K562 (cell line): ENCODE measurements around the gene ICAM1. TPM values are rescaled to one million over a fixed set of nuclear protein-coding genes. Genes with fewer than 3 reads are reported as not detected.

Source experiments
- BCLAF1 ChIP-seq, 2 experiments: fragments of 450-650 bp in 1 of 2; IDR thresholded peaks; 2 replicates each; pipeline ENCODE4 v1.6.1; 2011 to 2017; ENCODE audit warnings: low read depth in 2 of 2, antibody characterized with exemption in 1 of 2, borderline replicate concordance in 1 of 2, low read length in 1 of 2, mild to moderate bottlenecking in 1 of 2, mixed read lengths in 1 of 2; ENCODE audit not compliant: control insufficient read depth in 1 of 2
- ELK1 ChIP-seq: sonication (generic); formaldehyde crosslinking; IDR thresholded peaks from 2 replicates; pipeline ENCODE4 v1.8.1; 2022; ENCODE audit warnings: missing genetic modification reagents
- ESRRA ChIP-seq: fragments of 450-650 bp; IDR thresholded peaks from 2 replicates; pipeline ENCODE4 v1.6.1; 2014; ENCODE audit warnings: low read depth, mild to moderate bottlenecking, moderate library complexity, borderline replicate concordance
- GABPB1 ChIP-seq: sonication (generic); formaldehyde crosslinking; IDR thresholded peaks from 2 replicates; pipeline ENCODE4 v1.8.0; 2022; ENCODE audit warnings: mild to moderate bottlenecking, missing genetic modification reagents
- HMG20A ChIP-seq: fragments of 450-650 bp; formaldehyde crosslinking; conservative IDR thresholded peaks from 2 replicates; pipeline ENCODE4 v1.4.0; 2020; ENCODE audit warnings: mild to moderate bottlenecking, mixed read lengths
- ILK ChIP-seq: fragments of 450-650 bp; IDR thresholded peaks from 2 replicates; pipeline ENCODE4 v1.6.1; 2016; ENCODE audit warnings: missing genetic modification characterization, low read depth, mild to moderate bottlenecking, missing compliant biosample characterization, moderate library complexity, borderline replicate concordance
- MCM5 ChIP-seq: fragments of 450-650 bp; IDR thresholded peaks from 2 replicates; pipeline ENCODE4 v1.6.1; 2016; ENCODE audit warnings: low read depth
- MTA3 ChIP-seq: fragments of 450-650 bp; formaldehyde crosslinking; IDR thresholded peaks from 2 replicates; pipeline ENCODE4 v1.6.1; 2017; ENCODE audit warnings: mild to moderate bottlenecking, borderline replicate concordance
- PKNOX1 ChIP-seq: fragments of 450-650 bp; IDR thresholded peaks from 2 replicates; pipeline ENCODE4 v1.6.1; 2016
- SIX5 ChIP-seq, 2 experiments: IDR thresholded peaks; 2 replicates each; pipeline ENCODE4 v1.6.1; 2011; ENCODE audit warnings: low read length in 2 of 2, borderline replicate concordance in 1 of 2, low read depth in 1 of 2, mild to moderate bottlenecking in 1 of 2, moderate library complexity in 1 of 2; ENCODE audit not compliant: insufficient read depth in 1 of 2
- U2AF2 ChIP-seq: fragments of 200-400 bp; formaldehyde crosslinking; optimal IDR thresholded peaks from 2 replicates; pipeline ENCODE3; 2017; ENCODE audit warnings: low read depth, mild to moderate bottlenecking, low read length
- ZBTB8A ChIP-seq: fragments of 450-650 bp; IDR thresholded peaks from 2 replicates; pipeline ENCODE4 v1.6.1; 2018; ENCODE audit warnings: mild to moderate bottlenecking, moderate library complexity; ENCODE audit not compliant: partially characterized antibody
- ZMIZ1 ChIP-seq, 2 experiments: fragments of 150-350 bp in 1 of 2; IDR thresholded peaks; 2 replicates each; pipeline ENCODE4 v1.6.1; 2012 to 2016; ENCODE audit warnings: low read depth in 2 of 2, low read length in 2 of 2, mild to moderate bottlenecking in 1 of 2, moderate library complexity in 1 of 2
- ZNF12 ChIP-seq: sonication (generic); formaldehyde crosslinking; IDR thresholded peaks from 2 replicates; pipeline ENCODE4 v1.4.0; 2020; ENCODE audit warnings: mild to moderate bottlenecking, missing genetic modification reagents
- ZNF639 ChIP-seq, 2 experiments: fragments of 200-800 bp in 1 of 2; sonication (Bioruptor generic) in 1 of 2; sonication (generic) in 1 of 2; formaldehyde crosslinking in 1 of 2; IDR thresholded peaks in 1 of 2; conservative IDR thresholded peaks in 1 of 2; 2 replicates each; pipeline versions ENCODE4 v1.5.0 to v1.6.1; 2016 to 2020; ENCODE audit warnings: missing compliant biosample characterization in 1 of 2, missing genetic modification characterization in 1 of 2, missing genetic modification reagents in 1 of 2
- polyA plus RNA-seq, 8 experiments: library from polyadenylated mRNA; depleted of rRNA in 4 of 8; stranded (reverse) in 5 of 8; unstranded in 3 of 8; fragments of >200 nt; fragmentation: Nextera tagmentation in 2 of 8; fragmentation: Illumina TruSeq in 1 of 8; extraction: Ambion mirVana in 2 of 8; extraction: Trizol in 1 of 8; gene quantifications; 2 replicates each; pipeline versions ENCODE4 v1.2.1 to v1.2.3, GENCODE V29; 2011 to 2014; ENCODE audit warnings: inconsistent platforms in 1 of 8, missing spikeins in 1 of 8
- total RNA-seq, 7 experiments: library from RNA; depleted of rRNA in 6 of 7; stranded (reverse); fragments of >200 nt in 6 of 7; fragmentation: Illumina TruSeq in 2 of 7; extraction: Trizol in 2 of 7; gene quantifications; 2 replicates each; pipeline versions ENCODE4 v1.2.1 to v1.2.3, GENCODE V29; 2011 to 2021; ENCODE audit warnings: low replicate concordance in 1 of 7

ICAM1 gene
- total and polyA plus RNA-seq, 9 of the 15 experiments (the other 6 are each of a cell fraction or from before 2014, with no cell fraction given) = 2.3 to 24.4 (median 13.4) TPM

- TF ChIP-seq ZNF639 (CRISPR knock-in tag; conservative IDR thresholded peaks at IDR 0.05 in 1 of 2, IDR thresholded peaks at IDR 0.05 in 1 of 2) (peak in 1 of 2 experiments; percentile 61; a peak in 1 of 4 replicates), ELK1 (CRISPR knock-in tag) (no peak), ESRRA (no peak), MTA3 (no peak; the same call in 1 of the 2 replicates), GABPB1 (CRISPR knock-in tag) (no peak), ZMIZ1 (IDR thresholded peaks at IDR 0.05; ENCODE audit: low read depth in 2 of 2, low read length in 2 of 2) (no peak), SIX5 (IDR thresholded peaks at IDR 0.05; ENCODE audit: borderline replicate concordance in 1 of 2, insufficient read depth in 1 of 2, low read depth in 1 of 2, low read length in 2 of 2) (no peak), ILK (tag) (no peak), BCLAF1 (IDR thresholded peaks at IDR 0.05; ENCODE audit: borderline replicate concordance in 1 of 2, control insufficient read depth in 1 of 2, low read depth in 2 of 2, low read length in 1 of 2) (no peak), MCM5 (no peak), HMG20A (CRISPR knock-in tag) (no peak), PKNOX1 (no peak), ZNF12 (0 out of 2 replicates have a peak, but pooled peaks have one; percentile 53), U2AF2 (no peak), ZBTB8A (no peak)
These were observed 39.9 kb upstream of the ICAM1 start, which contains the start of gene S1PR2 (continued) for GRCh38 chr19:10230861-10231611.
